SK-N-SH treated with all-trans-retinoic acid at 6 μM for 48 hours (cell line): ENCODE data around the gene PCDHGB3.

ENCODE experiments used
- ATAC-seq: fragments of 200-7000 bp; cut with Tn5 transposase; 3 replicates; pipeline ENCODE4 v1.9.1; 2020; ENCODE audit warnings: mild to moderate bottlenecking, moderate library complexity
- ARNTL ChIP-seq: fragments of 450-650 bp; formaldehyde crosslinking; IDR thresholded peaks from 2 replicates; pipeline ENCODE4 v1.5.0; 2020; ENCODE audit warnings: low read depth, mild to moderate bottlenecking, moderate library complexity, borderline replicate concordance
- BACH2 ChIP-seq: fragments of 250-450 bp; sonication (Bioruptor Pico); IDR thresholded peaks from 2 replicates; pipeline ENCODE4 v1.9.0; 2021; ENCODE audit warnings: mild to moderate bottlenecking, borderline replicate concordance
- CREB5 ChIP-seq: fragments of 250-450 bp; sonication (Bioruptor Pico); IDR thresholded peaks from 2 replicates; pipeline ENCODE4 v1.5.1; 2020; ENCODE audit warnings: low read depth, mild to moderate bottlenecking, moderate library complexity
- CSDC2 ChIP-seq: fragments of 250-450 bp; sonication (Bioruptor Pico); IDR thresholded peaks from 2 replicates; pipeline ENCODE4 v1.5.0; 2020; ENCODE audit warnings: mild to moderate bottlenecking, moderate library complexity
- ESRRG ChIP-seq: fragments of 250-450 bp; sonication (Bioruptor Pico); IDR thresholded peaks from 2 replicates; pipeline ENCODE4 v1.6.1; 2021; ENCODE audit warnings: mild to moderate bottlenecking
- GLIS3 ChIP-seq: fragments of 250-450 bp; sonication (Bioruptor Pico); IDR thresholded peaks from 2 replicates; pipeline ENCODE4 v1.5.0; 2020; ENCODE audit warnings: mild to moderate bottlenecking, moderate library complexity
- OSR1 ChIP-seq: fragments of 250-450 bp; sonication (Bioruptor Pico); IDR thresholded peaks from 2 replicates; pipeline ENCODE4 v1.8.0; 2022; ENCODE audit warnings: moderate library complexity, mild to moderate bottlenecking, inconsistent platforms
- RARB ChIP-seq: fragments of 250-450 bp; sonication (Bioruptor Pico); IDR thresholded peaks from 2 replicates; pipeline ENCODE4 v1.8.0; 2021; ENCODE audit warnings: mild to moderate bottlenecking, moderate library complexity
- SNAI2 ChIP-seq: fragments of 250-450 bp; sonication (Bioruptor Pico); IDR thresholded peaks from 2 replicates; pipeline ENCODE4 v1.5.0; 2020; ENCODE audit warnings: mild to moderate bottlenecking, moderate library complexity
- TOX ChIP-seq: fragments of 250-450 bp; sonication (Bioruptor Pico); IDR thresholded peaks from 2 replicates; pipeline ENCODE4 v1.8.0; 2021; ENCODE audit warnings: mild to moderate bottlenecking, moderate library complexity, borderline replicate concordance
- TSHZ2 ChIP-seq: fragments of 250-450 bp; sonication (Bioruptor Pico); IDR thresholded peaks from 2 replicates; pipeline ENCODE4 v1.5.0; 2020; ENCODE audit warnings: mild to moderate bottlenecking, moderate library complexity
- ZFP3 ChIP-seq: fragments of 250-450 bp; sonication (Bioruptor Pico); IDR thresholded peaks from 2 replicates; pipeline ENCODE4 v1.5.0; 2020; ENCODE audit warnings: mild to moderate bottlenecking, moderate library complexity
- ZFP30 ChIP-seq: fragments of 450-650 bp; formaldehyde crosslinking; IDR thresholded peaks from 2 replicates; pipeline ENCODE4 v1.5.0; 2022; ENCODE audit warnings: mild to moderate bottlenecking, moderate library complexity
- ZNF565 ChIP-seq: fragments of 450-650 bp; formaldehyde crosslinking; conservative IDR thresholded peaks from 2 replicates; pipeline ENCODE4 v1.5.0; 2020; ENCODE audit warnings: low read depth, mild to moderate bottlenecking, moderate library complexity
- ZNF70 ChIP-seq: fragments of 450-650 bp; formaldehyde crosslinking; IDR thresholded peaks from 2 replicates; pipeline ENCODE4 v1.5.0; 2020; ENCODE audit warnings: mild to moderate bottlenecking, moderate library complexity
- TF ChIP-seq, protein P1 (sequence below): fragments of 250-450 bp; sonication (Bioruptor Pico); IDR thresholded peaks from 2 replicates; pipeline ENCODE4 v1.8.0; 2021; ENCODE audit warnings: low read depth, mild to moderate bottlenecking, moderate library complexity, borderline replicate concordance
- TF ChIP-seq, protein P2 (sequence below): fragments of 250-450 bp; sonication (Bioruptor Pico); IDR thresholded peaks from 2 replicates; pipeline ENCODE4 v1.8.0; 2020; ENCODE audit warnings: mild to moderate bottlenecking, moderate library complexity, borderline replicate concordance
- TF ChIP-seq, protein P3 (sequence below): fragments of 250-450 bp; sonication (Bioruptor Pico); IDR thresholded peaks from 2 replicates; pipeline ENCODE4 v1.5.1; 2021; ENCODE audit warnings: mild to moderate bottlenecking, moderate library complexity

The PCDHGB3 gene

GRCh38 chr5:141398608-141399007, 28.6 kb downstream of the PCDHGB3 start:
- no peak for ATAC-seq

DNA sequence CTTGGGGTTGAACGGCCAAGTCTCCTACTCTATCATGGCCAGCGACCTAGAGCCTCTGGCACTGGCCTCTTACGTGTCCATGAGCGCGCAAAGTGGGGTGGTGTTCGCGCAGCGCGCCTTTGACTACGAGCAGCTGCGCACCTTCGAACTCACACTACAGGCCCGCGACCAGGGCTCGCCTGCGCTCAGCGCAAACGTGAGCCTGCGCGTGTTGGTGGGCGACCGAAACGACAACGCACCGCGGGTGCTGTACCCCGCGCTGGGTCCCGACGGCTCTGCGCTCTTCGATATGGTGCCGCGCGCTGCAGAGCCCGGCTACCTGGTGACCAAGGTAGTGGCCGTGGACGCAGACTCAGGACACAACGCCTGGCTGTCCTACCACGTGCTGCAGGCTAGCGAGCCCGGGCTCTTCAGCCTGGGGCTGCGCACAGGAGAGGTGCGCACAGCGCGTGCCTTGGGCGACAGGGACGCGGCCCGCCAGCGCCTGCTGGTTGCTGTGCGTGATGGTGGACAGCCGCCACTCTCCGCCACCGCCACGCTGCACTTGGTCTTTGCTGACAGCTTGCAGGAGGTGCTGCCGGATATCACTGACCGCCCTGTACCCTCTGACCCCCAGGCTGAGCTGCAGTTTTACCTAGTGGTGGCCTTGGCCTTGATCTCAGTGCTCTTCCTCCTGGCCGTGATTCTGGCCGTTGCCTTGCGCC, 29.7 kb downstream of the PCDHGB3 start:
- no peak for TF ChIP-seq GLIS3 (CRISPR knock-in tag)
- TF ChIP-seq, protein P1, sequence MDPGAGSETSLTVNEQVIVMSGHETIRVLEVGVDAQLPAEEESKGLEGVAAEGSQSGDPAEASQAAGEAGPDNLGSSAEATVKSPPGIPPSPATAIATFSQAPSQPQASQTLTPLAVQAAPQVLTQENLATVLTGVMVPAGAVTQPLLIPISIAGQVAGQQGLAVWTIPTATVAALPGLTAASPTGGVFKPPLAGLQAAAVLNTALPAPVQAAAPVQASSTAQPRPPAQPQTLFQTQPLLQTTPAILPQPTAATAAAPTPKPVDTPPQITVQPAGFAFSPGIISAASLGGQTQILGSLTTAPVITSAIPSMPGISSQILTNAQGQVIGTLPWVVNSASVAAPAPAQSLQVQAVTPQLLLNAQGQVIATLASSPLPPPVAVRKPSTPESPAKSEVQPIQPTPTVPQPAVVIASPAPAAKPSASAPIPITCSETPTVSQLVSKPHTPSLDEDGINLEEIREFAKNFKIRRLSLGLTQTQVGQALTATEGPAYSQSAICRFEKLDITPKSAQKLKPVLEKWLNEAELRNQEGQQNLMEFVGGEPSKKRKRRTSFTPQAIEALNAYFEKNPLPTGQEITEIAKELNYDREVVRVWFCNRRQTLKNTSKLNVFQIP, result no peak
- no peak for TF ChIP-seq RARB
- no peak for TF ChIP-seq TOX (CRISPR knock-in tag)
- no peak for TF ChIP-seq ESRRG (CRISPR knock-in tag)
- TF ChIP-seq SNAI2 (CRISPR knock-in tag), result no peak
- ATAC-seq, result no peak

More at GRCh38 chr5:141398608-141399007, 28.6 kb downstream of the PCDHGB3 start:
- TF ChIP-seq ESRRG (CRISPR knock-in tag) (no peak), SNAI2 (CRISPR knock-in tag) (no peak), ZFP3 (no peak), TSHZ2 (CRISPR knock-in tag) (no peak), ARNTL (CRISPR knock-in tag) (no peak), BACH2 (CRISPR knock-in tag) (no peak), OSR1 (CRISPR knock-in tag) (no peak), ZFP30 (CRISPR knock-in tag) (no peak), CREB5 (CRISPR knock-in tag) (no peak), CSDC2 (CRISPR knock-in tag) (no peak), TOX (CRISPR knock-in tag) (no peak), ZNF565 (CRISPR knock-in tag) (no peak), ZNF70 (CRISPR knock-in tag) (no peak)
- TF ChIP-seq, protein P2, sequence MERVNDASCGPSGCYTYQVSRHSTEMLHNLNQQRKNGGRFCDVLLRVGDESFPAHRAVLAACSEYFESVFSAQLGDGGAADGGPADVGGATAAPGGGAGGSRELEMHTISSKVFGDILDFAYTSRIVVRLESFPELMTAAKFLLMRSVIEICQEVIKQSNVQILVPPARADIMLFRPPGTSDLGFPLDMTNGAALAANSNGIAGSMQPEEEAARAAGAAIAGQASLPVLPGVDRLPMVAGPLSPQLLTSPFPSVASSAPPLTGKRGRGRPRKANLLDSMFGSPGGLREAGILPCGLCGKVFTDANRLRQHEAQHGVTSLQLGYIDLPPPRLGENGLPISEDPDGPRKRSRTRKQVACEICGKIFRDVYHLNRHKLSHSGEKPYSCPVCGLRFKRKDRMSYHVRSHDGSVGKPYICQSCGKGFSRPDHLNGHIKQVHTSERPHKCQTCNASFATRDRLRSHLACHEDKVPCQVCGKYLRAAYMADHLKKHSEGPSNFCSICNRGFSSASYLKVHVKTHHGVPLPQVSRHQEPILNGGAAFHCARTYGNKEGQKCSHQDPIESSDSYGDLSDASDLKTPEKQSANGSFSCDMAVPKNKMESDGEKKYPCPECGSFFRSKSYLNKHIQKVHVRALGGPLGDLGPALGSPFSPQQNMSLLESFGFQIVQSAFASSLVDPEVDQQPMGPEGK (CRISPR knock-in tag), result no peak
- TF ChIP-seq, protein P3, sequence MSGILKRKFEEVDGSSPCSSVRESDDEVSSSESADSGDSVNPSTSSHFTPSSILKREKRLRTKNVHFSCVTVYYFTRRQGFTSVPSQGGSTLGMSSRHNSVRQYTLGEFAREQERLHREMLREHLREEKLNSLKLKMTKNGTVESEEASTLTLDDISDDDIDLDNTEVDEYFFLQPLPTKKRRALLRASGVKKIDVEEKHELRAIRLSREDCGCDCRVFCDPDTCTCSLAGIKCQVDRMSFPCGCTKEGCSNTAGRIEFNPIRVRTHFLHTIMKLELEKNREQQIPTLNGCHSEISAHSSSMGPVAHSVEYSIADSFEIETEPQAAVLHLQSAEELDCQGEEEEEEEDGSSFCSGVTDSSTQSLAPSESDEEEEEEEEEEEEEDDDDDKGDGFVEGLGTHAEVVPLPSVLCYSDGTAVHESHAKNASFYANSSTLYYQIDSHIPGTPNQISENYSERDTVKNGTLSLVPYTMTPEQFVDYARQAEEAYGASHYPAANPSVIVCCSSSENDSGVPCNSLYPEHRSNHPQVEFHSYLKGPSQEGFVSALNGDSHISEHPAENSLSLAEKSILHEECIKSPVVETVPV (CRISPR knock-in tag), result no peak
- TF ChIP-seq, protein P1, result no peak
